Chondrocyte (in vitro differentiated cells): ENCODE results near the gene RAB3GAP2. TPM values are rescaled to one million over a fixed set of nuclear protein-coding genes. Genes with fewer than 3 reads are reported as not detected.
"Not testable (repeated sequence)": the region's sequence is repeated elsewhere in the genome, so short reads cannot be mapped to it uniquely, and the experiment has no call there.

Experiments
- DNase-seq: peaks from one replicate; pipeline ENCODE4 v3.0.0; 2021; ENCODE audit warnings: mixed read lengths, low spot score
- H3K27ac Mint-ChIP-seq: one replicate; pipeline ENCODE4 v1.8.0; 2021; ENCODE audit warnings: mild to moderate bottlenecking, moderate library complexity, mixed read lengths; ENCODE audit not compliant: unreplicated experiment
- H3K27me3 Mint-ChIP-seq: 2 replicates; pipeline ENCODE4 v1.8.0; 2021; ENCODE audit warnings: low read depth, mixed read lengths
- H3K36me3 Mint-ChIP-seq: 2 replicates; pipeline ENCODE4 v1.8.0; 2021; ENCODE audit warnings: low read depth, mixed read lengths
- H3K4me1 Mint-ChIP-seq: 2 replicates; pipeline ENCODE4 v1.8.0; 2021; ENCODE audit warnings: low read depth, mild to moderate bottlenecking, mixed read lengths
- H3K4me3 Mint-ChIP-seq: one replicate; pipeline ENCODE4 v1.8.0; 2021; ENCODE audit warnings: mild to moderate bottlenecking, moderate library complexity, mixed read lengths; ENCODE audit not compliant: unreplicated experiment
- H3K9me3 Mint-ChIP-seq: 2 replicates; pipeline ENCODE4 v1.8.0; 2021; ENCODE audit warnings: low read depth, mixed read lengths
- total RNA-seq: library from RNA; stranded (reverse); gene quantifications from 3 replicates; pipeline ENCODE4 v1.2.1, GENCODE V29; 2021
- TF ChIP-seq, protein P1 (sequence below): fragments of 200-600 bp; sonication (generic); IDR thresholded peaks from 2 replicates; pipeline ENCODE4 v1.5.0; 2021; ENCODE audit warnings: antibody characterized with exemption, mild to moderate bottlenecking, moderate library complexity

Gene RAB3GAP2
- total RNA-seq, 1 donor from 2014 or later, result 47.5 TPM

DNA sequence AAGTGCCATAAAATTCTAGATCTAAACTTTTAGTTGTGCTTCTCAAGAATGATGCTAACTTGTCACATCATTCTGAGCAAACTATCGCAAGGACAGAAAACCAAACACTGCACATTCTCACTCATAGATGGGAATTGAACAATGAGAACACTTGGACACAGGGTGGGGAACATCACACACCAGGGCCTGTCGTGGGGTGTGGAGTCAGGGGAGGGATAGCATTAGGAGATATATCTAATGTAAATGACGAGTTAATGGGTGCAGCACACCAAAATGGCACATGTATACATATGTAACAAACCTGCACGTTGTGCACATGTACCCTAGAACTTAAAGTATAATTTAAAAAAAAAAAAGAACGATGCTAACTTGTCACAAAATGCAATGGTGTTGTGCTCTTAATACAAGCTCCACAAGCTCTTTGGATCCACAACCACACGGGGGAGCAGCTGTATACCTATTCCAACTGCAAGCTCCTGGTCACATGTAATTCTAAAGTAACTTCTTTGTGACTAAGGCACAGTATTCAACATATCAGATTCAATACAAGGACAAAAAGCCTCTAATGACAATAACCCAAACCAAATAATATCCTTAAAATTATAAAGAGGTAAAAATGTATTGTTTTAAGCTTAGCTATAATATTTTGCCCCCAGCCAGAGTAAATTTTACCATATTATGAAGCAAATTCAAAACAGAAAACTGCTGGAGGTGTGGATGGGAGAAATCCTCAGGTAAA lies 53.7 kb downstream of the RAB3GAP2 start:
- DNase-seq, H3K4me3 Mint-ChIP-seq, H3K9me3 Mint-ChIP-seq, H3K4me1 Mint-ChIP-seq, H3K27me3 Mint-ChIP-seq, H3K36me3 Mint-ChIP-seq: not testable (repeated sequence)
- peak overlapping the region; percentile 61 for H3K27ac Mint-ChIP-seq
- TF ChIP-seq, protein P1, sequence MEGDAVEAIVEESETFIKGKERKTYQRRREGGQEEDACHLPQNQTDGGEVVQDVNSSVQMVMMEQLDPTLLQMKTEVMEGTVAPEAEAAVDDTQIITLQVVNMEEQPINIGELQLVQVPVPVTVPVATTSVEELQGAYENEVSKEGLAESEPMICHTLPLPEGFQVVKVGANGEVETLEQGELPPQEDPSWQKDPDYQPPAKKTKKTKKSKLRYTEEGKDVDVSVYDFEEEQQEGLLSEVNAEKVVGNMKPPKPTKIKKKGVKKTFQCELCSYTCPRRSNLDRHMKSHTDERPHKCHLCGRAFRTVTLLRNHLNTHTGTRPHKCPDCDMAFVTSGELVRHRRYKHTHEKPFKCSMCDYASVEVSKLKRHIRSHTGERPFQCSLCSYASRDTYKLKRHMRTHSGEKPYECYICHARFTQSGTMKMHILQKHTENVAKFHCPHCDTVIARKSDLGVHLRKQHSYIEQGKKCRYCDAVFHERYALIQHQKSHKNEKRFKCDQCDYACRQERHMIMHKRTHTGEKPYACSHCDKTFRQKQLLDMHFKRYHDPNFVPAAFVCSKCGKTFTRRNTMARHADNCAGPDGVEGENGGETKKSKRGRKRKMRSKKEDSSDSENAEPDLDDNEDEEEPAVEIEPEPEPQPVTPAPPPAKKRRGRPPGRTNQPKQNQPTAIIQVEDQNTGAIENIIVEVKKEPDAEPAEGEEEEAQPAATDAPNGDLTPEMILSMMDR, result peak; percentile 83

GRCh38 chr1:220217383-220217988 lies 54.8 kb downstream of the RAB3GAP2 start:
- Mint-ChIP-seq H3K27me3 (no peaks in the 10 kb centered on the region), H3K4me1 (peaks cover 10% of the 10 kb centered on the region), H3K27ac (no peak overlapping the region), H3K4me3 (no peak overlapping the region), H3K9me3 (no peaks in the 10 kb centered on the region), H3K36me3 (peaks cover 2% of the 10 kb centered on the region)
- TF ChIP-seq, protein P1, result peak; percentile 66
- DNase-seq, result no peak

DNA sequence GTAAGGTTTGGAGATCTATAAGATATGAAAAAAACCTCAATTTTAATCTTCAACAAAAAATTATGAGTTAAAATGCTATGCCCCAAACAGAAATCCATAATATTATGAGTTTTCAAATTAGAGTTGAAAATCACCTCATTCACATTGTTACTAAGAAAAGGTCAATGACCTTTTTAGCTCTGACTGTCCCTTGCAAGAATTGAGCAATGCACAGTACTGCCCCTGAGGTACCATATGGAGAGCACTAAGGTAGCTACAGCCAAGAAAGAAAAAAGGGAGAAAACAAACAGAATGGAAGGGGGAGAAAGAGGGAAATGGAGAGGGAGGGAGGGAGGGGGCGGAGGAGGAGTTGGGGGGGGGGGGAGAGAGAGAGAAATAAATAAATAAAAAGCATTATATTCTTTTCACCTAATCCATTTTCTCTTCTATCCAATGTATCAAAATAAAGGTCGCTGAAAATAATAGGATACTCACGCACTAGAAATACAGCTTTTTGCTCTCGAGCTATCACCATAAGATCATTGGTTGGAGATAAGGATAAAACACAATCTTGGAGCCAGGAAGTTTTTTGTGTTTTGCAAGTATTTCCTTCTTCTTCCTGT lies 58.8 kb downstream of the RAB3GAP2 start:
- peaks cover 7% of the 10 kb centered on the region for H3K36me3 Mint-ChIP-seq
- no peak overlapping the region for H3K4me3 Mint-ChIP-seq
- DNase-seq, result no peak
- no peaks in the 10 kb centered on the region for H3K9me3 Mint-ChIP-seq
- no peaks in the 10 kb centered on the region for H3K4me1 Mint-ChIP-seq
- no peak overlapping the region for H3K27ac Mint-ChIP-seq
- TF ChIP-seq, protein P1, result no peak
- H3K27me3 Mint-ChIP-seq, result no peaks in the 10 kb centered on the region

- Mint-ChIP-seq H3K27ac (no peak overlapping the region), H3K4me1 (no peaks in the 10 kb centered on the region), H3K27me3 (no peaks in the 10 kb centered on the region), H3K4me3 (no peak overlapping the region), H3K9me3 (peaks cover 6% of the 10 kb centered on the region), H3K36me3 (peaks cover 30% of the 10 kb centered on the region)
- no peak for DNase-seq
- TF ChIP-seq, protein P1, result no peak
Measured at GRCh38 chr1:220207411-220207810, 64.8 kb downstream of the RAB3GAP2 start.

- not testable (repeated sequence) for H3K9me3 Mint-ChIP-seq, H3K4me1 Mint-ChIP-seq, H3K27me3 Mint-ChIP-seq, DNase-seq, H3K4me3 Mint-ChIP-seq, H3K27ac Mint-ChIP-seq
- H3K36me3 Mint-ChIP-seq, result peaks cover 28% of the 10 kb centered on the region
Measured at GRCh38 chr1:220204758-220205157, 67.5 kb downstream of the RAB3GAP2 start.
